Testis (tissue), 3 donors: ENCODE measurements around the gene GNLY. TPM values are rescaled to one million over a fixed set of nuclear protein-coding genes. Genes with fewer than 3 reads are reported as not detected.
"Not testable (repeated sequence)": the region's sequence is repeated elsewhere in the genome, so short reads cannot be mapped to it uniquely, and the experiment has no call there.

Experiments used
- DNase-seq: peaks from one replicate; pipeline ENCODE4 v3.0.0-alpha.2; 2019
- H3K27ac ChIP-seq, 2 donors: fragments of 200-600 bp; sonication (generic); one replicate each; pipeline ENCODE4 v1.5.1; 2019
- H3K27me3 ChIP-seq: fragments of 200-600 bp; sonication (generic); one replicate; pipeline ENCODE4 v1.5.1; 2019
- H3K36me3 ChIP-seq: fragments of 200-600 bp; sonication (generic); one replicate; pipeline ENCODE4 v1.5.1; 2017; ENCODE audit warnings: low read depth; ENCODE audit errors: missing control alignments
- H3K4me1 ChIP-seq: fragments of 200-600 bp; sonication (generic); one replicate; pipeline ENCODE4 v1.5.1; 2019
- H3K4me3 ChIP-seq, 2 donors: fragments of 200-600 bp; sonication (generic); one replicate each; pipeline ENCODE4 v1.5.1; 2017 to 2019
- H3K9me3 ChIP-seq: fragments of 200-600 bp; sonication (generic); one replicate; pipeline ENCODE4 v1.5.1; 2017
- POLR2A ChIP-seq: fragments of 450-650 bp; IDR thresholded peaks from one replicate; pipeline ENCODE4 v1.6.1; 2017; ENCODE audit warnings: antibody characterized with exemption, mild to moderate bottlenecking, moderate library complexity
- WGBS, 2 donors: methylation state at CpG; one replicate each; pipeline ENCODE4 v1.1.5; 2018; 5-methylcytosine and 5-hydroxymethylcytosine counted together
- intact Hi-C: fragments of 100-400 bp; cut with DNase I; formaldehyde crosslinking; loops from one replicate; pipeline ENCODE4 v1.15.1; 2023; ENCODE audit warnings: low total_unique reads
- polyA plus RNA-seq: library from polyadenylated mRNA; stranded (reverse); fragments of 350-450 nt; fragmentation: Illumina TruSeq; extraction: RNeasy Lipid Tissue Mini Kit (QIAGEN cat#74804); gene quantifications from one replicate; pipeline ENCODE4 v1.2.3, GENCODE V29; 2014; ENCODE audit warnings: low read depth, low replicate concordance; ENCODE audit not compliant: insufficient read depth
- total RNA-seq, 2 donors: library from RNA; depleted of rRNA; stranded (reverse); fragments of >200 nt; gene quantifications; one replicate each; pipeline ENCODE4 v1.2.3, GENCODE V29; 2016
- TF ChIP-seq, protein P1 (sequence below), 3 experiments: fragments of 450-650 bp in 2 of 3; fragments of 200-600 bp in 1 of 3; sonication (generic) in 1 of 3; IDR thresholded peaks; one replicate each; pipeline ENCODE4 v1.5.1; 2016 to 2019; ENCODE audit warnings: antibody characterized with exemption in 3 of 3, mild to moderate bottlenecking in 2 of 3, moderate library complexity in 1 of 3

The GNLY gene
- total and polyA plus RNA-seq, 3 donors from 2014 or later = 0.43 to 2.6 (median 2.2) TPM

DNA sequence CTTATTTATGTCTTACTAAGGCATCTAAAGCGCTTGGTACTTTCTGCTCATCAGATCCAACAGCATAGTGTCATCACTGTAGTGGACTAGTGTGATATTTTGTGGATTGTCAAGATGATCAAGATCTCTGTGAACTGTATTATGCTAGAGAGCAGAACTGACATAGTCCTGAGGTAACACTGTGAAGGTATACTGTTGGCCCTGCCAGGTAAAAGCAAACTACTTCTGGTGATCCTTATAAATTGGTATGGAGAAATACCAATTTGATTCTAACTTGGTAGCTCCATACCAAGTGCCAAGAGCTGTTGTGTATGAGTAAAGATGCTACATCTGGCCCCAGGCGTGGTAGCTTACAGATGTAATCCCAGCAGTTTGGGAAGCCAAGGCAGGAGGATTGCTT is 42.1 kb upstream of the GNLY start:
- Histone ChIP-seq H3K4me1 (peaks cover 8% of the 10 kb centered on the region), H3K9me3 (no peaks in the 10 kb centered on the region), H3K27ac (peak overlapping the region in 1 of 2 donors; percentile 37), H3K36me3 (no peaks in the 10 kb centered on the region), H3K27me3 (no peaks in the 10 kb centered on the region), H3K4me3 (no peak overlapping the region)
- 100% methylated on average over 2 of the region's 2 CpGs for WGBS, 2 donors
- DNase-seq = no peak
- TF ChIP-seq, protein P1, sequence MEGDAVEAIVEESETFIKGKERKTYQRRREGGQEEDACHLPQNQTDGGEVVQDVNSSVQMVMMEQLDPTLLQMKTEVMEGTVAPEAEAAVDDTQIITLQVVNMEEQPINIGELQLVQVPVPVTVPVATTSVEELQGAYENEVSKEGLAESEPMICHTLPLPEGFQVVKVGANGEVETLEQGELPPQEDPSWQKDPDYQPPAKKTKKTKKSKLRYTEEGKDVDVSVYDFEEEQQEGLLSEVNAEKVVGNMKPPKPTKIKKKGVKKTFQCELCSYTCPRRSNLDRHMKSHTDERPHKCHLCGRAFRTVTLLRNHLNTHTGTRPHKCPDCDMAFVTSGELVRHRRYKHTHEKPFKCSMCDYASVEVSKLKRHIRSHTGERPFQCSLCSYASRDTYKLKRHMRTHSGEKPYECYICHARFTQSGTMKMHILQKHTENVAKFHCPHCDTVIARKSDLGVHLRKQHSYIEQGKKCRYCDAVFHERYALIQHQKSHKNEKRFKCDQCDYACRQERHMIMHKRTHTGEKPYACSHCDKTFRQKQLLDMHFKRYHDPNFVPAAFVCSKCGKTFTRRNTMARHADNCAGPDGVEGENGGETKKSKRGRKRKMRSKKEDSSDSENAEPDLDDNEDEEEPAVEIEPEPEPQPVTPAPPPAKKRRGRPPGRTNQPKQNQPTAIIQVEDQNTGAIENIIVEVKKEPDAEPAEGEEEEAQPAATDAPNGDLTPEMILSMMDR (IDR thresholded peaks at IDR 0.05) = no peak
- no peak for TF ChIP-seq POLR2A
- intact Hi-C loops = no loop called here

DNA sequence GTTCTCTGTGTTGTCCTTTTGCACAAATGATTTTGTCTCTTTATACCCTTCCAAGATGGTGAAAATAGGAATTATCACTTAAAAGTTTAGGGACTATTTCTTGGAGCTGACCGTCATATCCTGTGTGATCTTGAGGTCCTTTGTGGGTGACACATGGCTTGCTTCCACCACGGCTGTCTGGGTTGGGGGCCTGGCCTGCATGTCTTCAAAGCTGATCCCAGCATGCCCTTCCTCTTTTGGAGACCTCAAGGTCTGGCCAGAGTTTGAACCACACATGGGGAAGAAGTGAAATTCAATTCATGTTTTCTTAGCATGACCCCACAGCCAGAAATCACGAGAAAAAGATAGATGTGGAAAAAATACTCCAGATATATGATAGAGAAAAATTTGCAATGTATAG is 40.2 kb upstream of the GNLY start:
- peak overlapping the region in 1 of 2 donors; percentile 7 for H3K27ac ChIP-seq
- intact Hi-C loops = no loop called here
- 88 to 93% methylated on average over 3 of the region's 3 CpGs for WGBS, 2 donors

DNA sequence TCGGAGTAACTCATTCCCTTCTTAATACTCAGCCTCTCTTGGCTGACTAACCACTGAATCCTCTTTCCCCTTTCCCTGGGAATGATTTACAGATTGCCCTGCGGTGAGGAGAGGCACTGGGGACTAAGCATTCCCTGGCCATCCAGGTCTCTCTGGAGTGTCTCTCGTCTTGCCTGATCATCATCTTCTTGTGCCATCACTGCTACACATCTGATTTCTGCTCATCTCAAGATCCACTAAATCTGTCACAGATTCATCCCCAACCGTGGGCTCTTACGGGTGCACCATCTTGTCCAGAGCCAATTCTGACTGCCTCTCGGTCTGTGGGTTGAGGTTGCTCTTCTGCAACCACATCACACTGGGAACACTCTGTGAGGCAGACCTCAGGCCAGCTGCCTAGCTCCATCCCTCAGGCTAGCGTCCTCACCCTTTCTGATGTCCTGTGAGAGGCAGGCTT is 38.2 kb upstream of the GNLY start:
- Histone ChIP-seq H3K27me3 (no peaks in the 10 kb centered on the region), H3K4me3 (no peak overlapping the region), H3K27ac (peak overlapping the region in 1 of 2 donors; percentile 38), H3K4me1 (peaks cover 10% of the 10 kb centered on the region), H3K9me3 (no peaks in the 10 kb centered on the region), H3K36me3 (no peaks in the 10 kb centered on the region)
- intact Hi-C loops = no loop called here
- WGBS, 2 donors = 75 to 77% methylated on average over 7 of the region's 7 CpGs
- TF ChIP-seq, protein P1 (IDR thresholded peaks at IDR 0.05) = no peak
- no peak for TF ChIP-seq POLR2A
- DNase-seq = no peak

More for the DNA sequence above, 40.2 kb upstream of the GNLY start:
- no peak for DNase-seq
- Histone ChIP-seq H3K9me3 (no peaks in the 10 kb centered on the region), H3K4me1 (peaks cover 9% of the 10 kb centered on the region), H3K27me3 (no peaks in the 10 kb centered on the region), H3K4me3 (no peak overlapping the region), H3K36me3 (no peaks in the 10 kb centered on the region)
- no peak for TF ChIP-seq POLR2A
- TF ChIP-seq, protein P1 (IDR thresholded peaks at IDR 0.05) = no peak

DNA sequence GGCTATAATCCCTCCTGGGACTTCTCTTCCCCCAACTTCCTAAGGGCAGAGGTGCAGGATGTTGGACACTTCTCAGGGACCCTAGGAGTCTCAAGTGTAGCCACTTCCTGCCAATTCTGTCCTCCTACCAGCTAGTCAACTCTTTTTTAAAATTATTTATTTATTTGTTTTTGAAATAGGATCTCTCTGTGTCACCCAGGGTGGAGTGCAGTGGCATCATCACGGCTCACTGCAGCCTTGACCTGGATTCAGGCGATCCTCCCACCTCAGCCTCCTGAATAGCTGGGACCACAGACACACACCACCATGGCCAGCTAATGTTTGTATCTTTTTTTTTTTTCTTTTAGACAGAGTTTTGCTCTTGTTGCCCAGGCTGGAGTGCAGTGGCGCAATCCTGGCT is 37.7 kb upstream of the GNLY start:
- peak; percentile 50 for DNase-seq
- H3K4me1 ChIP-seq = peaks cover 13% of the 10 kb centered on the region
- H3K36me3 ChIP-seq = no peaks in the 10 kb centered on the region
- H3K27me3 ChIP-seq = no peaks in the 10 kb centered on the region
- TF ChIP-seq, protein P1 (IDR thresholded peaks at IDR 0.05) = no peak
- TF ChIP-seq POLR2A = no peak
- H3K27ac ChIP-seq = peak overlapping the region in 1 of 2 donors; percentile 38
- intact Hi-C loops = no loop called here
- no peaks in the 10 kb centered on the region for H3K9me3 ChIP-seq
- H3K4me3 ChIP-seq = no peak overlapping the region
- 60 to 79% methylated on average over 3 of the region's 3 CpGs for WGBS, 2 donors

DNA sequence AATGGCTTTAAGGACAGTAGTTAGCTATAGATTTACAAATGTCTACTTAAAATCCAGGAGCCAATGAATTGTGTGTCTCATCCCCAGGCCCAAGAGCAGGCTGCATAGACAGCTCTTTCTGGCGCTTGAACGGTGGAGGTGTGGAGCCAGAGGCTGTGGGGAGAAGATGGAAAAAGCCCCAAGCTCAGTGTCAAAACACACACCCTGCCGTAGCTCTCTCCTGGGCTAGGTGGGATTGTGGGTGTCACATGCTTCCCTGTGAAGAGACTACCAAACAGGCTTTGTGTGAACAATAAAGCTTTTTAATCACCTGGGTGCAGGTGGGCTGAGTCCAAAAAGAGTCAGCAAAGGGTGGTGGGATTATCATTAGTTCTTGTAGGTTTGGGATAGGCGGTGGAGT is 36.8 kb upstream of the GNLY start:
- H3K9me3 ChIP-seq, H3K4me3 ChIP-seq, DNase-seq, intact Hi-C loops, H3K27me3 ChIP-seq, H3K36me3 ChIP-seq: not testable (repeated sequence)
- peak overlapping the region in 1 of 2 donors; percentile 38 for H3K27ac ChIP-seq
- H3K4me1 ChIP-seq = peaks cover 13% of the 10 kb centered on the region
- WGBS, 2 donors = 92 to 95% methylated on average over 4 of the region's 4 CpGs
